RWPE2 (cell line): ENCODE data around the gene RND3.

ENCODE experiments used
- ATAC-seq: fragments of 200-7000 bp; cut with Tn5 transposase; 3 replicates; pipeline ENCODE4 v1.9.1; 2021; ENCODE audit warnings: low read depth
- DNase-seq: peaks from one replicate; pipeline ENCODE4 v3.0.0-alpha.2; 2020; ENCODE audit warnings: low spot score
- H3K27ac ChIP-seq: fragments of 450-650 bp; 2 replicates; pipeline ENCODE4 v1.5.1; 2017; ENCODE audit warnings: mild to moderate bottlenecking; ENCODE audit not compliant: poor library complexity, severe bottlenecking
- H3K27me3 ChIP-seq: fragments of 250-450 bp; sonication (Bioruptor Pico); 2 replicates; pipeline ENCODE4 v1.5.1; 2021; ENCODE audit warnings: mild to moderate bottlenecking, moderate library complexity; ENCODE audit not compliant: insufficient read depth, poor library complexity, severe bottlenecking
- H3K36me3 ChIP-seq: fragments of 250-450 bp; sonication (Bioruptor Pico); 2 replicates; pipeline ENCODE4 v1.5.1; 2020; ENCODE audit warnings: low read depth, mild to moderate bottlenecking, moderate library complexity
- H3K4me1 ChIP-seq: fragments of 250-450 bp; sonication (Bioruptor Pico); 2 replicates; pipeline ENCODE4 v1.5.1; 2021; ENCODE audit warnings: mild to moderate bottlenecking, moderate library complexity; ENCODE audit not compliant: insufficient read depth, poor library complexity, severe bottlenecking
- H3K4me3 ChIP-seq: fragments of 250-450 bp; sonication (Bioruptor Pico); 2 replicates; pipeline ENCODE4 v1.5.1; 2021; ENCODE audit warnings: mild to moderate bottlenecking, moderate library complexity; ENCODE audit not compliant: severe bottlenecking
- H3K9me3 ChIP-seq: fragments of 250-450 bp; sonication (Bioruptor Pico); 2 replicates; pipeline ENCODE4 v1.5.1; 2021; ENCODE audit warnings: mild to moderate bottlenecking, moderate library complexity; ENCODE audit not compliant: severe bottlenecking
- CTCF ChIP-seq: fragments of 450-650 bp; IDR thresholded peaks from one replicate; pipeline ENCODE4 v1.5.1; 2017; ENCODE audit warnings: mild to moderate bottlenecking, moderate library complexity; ENCODE audit not compliant: poor library complexity, severe bottlenecking

The RND3 gene

GRCh38 chr2:150486539-150487484, 655 bp downstream of the RND3 start:
- Histone ChIP-seq H3K4me3 (peak overlapping the region; percentile 59), H3K27me3 (no peaks in the 10 kb centered on the region), H3K27ac (peak overlapping the region; percentile 99), H3K9me3 (no peaks in the 10 kb centered on the region), H3K36me3 (peaks cover 51% of the 10 kb centered on the region), H3K4me1 (peaks cover 33% of the 10 kb centered on the region)
- TF ChIP-seq CTCF = no peak
- no peak for ATAC-seq
- DNase-seq = peak; percentile 55

GRCh38 chr2:150485871-150486538, 1.5 kb downstream of the RND3 start:
- DNase-seq = peak; percentile 83
- Histone ChIP-seq H3K27me3 (no peaks in the 10 kb centered on the region), H3K4me3 (peak overlapping the region; percentile 59), H3K9me3 (no peaks in the 10 kb centered on the region), H3K27ac (peak overlapping the region; percentile 99), H3K36me3 (peaks cover 59% of the 10 kb centered on the region), H3K4me1 (peaks cover 35% of the 10 kb centered on the region)
- TF ChIP-seq CTCF = no peak
- peak; percentile 15 for ATAC-seq

GRCh38 chr2:150485114-150485870, 2.2 kb downstream of the RND3 start:
- ATAC-seq (peak; percentile 8), DNase-seq (peak; percentile 83)
- no peaks in the 10 kb centered on the region for H3K27me3 ChIP-seq
- TF ChIP-seq CTCF = no peak
- peak overlapping the region; percentile 59 for H3K4me3 ChIP-seq
- no peaks in the 10 kb centered on the region for H3K9me3 ChIP-seq
- peak overlapping the region; percentile 99 for H3K27ac ChIP-seq
- H3K4me1 ChIP-seq = peaks cover 42% of the 10 kb centered on the region
- peaks cover 66% of the 10 kb centered on the region for H3K36me3 ChIP-seq

- peaks cover 72% of the 10 kb centered on the region for H3K36me3 ChIP-seq
- H3K9me3 ChIP-seq = no peaks in the 10 kb centered on the region
- H3K4me3 ChIP-seq = peak overlapping the region; percentile 59
- peak overlapping the region; percentile 99 for H3K27ac ChIP-seq
- H3K4me1 ChIP-seq = peaks cover 49% of the 10 kb centered on the region
- no peaks in the 10 kb centered on the region for H3K27me3 ChIP-seq
- TF ChIP-seq CTCF = no peak
- DNase-seq (no peak), ATAC-seq (0 out of 3 replicates have a peak, but pooled peaks have one; percentile 0)
Measured at GRCh38 chr2:150484461-150485021, 2.9 kb downstream of the RND3 start.
